ENCODE data around the gene NYAP1. TPM values are rescaled to one million over a fixed set of nuclear protein-coding genes. Genes with fewer than 3 reads are reported as not detected.

NYAP1 gene
- polyA plus RNA-seq, 1 donor (not counting 4 experiments of a cell fraction or from before 2014, with no cell fraction given) = 0.16 TPM

DNA sequence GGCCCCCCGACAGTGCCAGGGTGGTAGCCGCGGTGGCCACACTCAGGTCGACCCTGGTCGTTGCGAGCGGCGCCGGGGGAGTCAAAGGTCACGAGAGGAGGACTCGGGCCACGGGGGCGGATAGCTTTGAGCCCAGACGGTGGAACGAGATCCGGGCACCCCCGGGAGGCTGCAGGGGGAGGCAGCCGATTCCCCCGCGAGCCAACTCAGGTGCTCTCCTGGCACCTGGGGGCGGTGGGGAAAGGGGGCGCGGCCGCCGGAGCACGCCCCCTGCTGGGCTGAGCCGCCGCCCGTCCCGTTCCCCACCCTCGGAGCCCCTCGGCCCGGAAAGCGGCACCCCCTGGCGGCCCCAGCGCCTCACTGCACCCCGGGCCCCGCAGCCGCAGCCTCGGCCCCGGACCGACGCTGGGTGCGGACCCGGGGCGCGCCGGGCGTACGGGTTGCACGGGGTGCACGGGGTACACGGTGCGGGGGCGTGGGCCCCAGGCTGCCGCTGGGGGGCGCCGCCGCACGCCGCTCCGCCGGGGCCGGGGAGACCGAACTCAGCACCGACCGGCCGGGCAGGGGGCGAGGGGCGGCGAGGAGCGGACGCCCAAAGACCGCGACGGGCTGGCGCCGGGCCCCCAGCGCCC is 521 bp upstream of the NYAP1 start:
- Histone ChIP-seq H3K9me3 (ENCODE audit: control insufficient read depth, low read depth, low read length) (no peaks in the 10 kb centered on the region), H3K27ac (ENCODE audit: control insufficient read depth, insufficient read depth, low read length) (no peak overlapping the region), H3K36me3 (ENCODE audit: control insufficient read depth in 2 of 2, extremely low read depth in 1 of 2, insufficient read depth in 2 of 2, low read length in 2 of 2) (no peaks in the 10 kb centered on the region), H3K9me1 (ENCODE audit: control insufficient read depth, extremely low read depth, insufficient read depth, low read length) (no peaks in the 10 kb centered on the region), H3K4me1 (ENCODE audit: control insufficient read depth, extremely low read depth, insufficient read depth, low read length) (peaks cover 3% of the 10 kb centered on the region), H4K20me1 (ENCODE audit: control insufficient read depth, extremely low read depth, insufficient read depth, low read length) (no peaks in the 10 kb centered on the region), H3K9ac (ENCODE audit: control insufficient read depth, extremely low read depth, insufficient read depth, low read length) (peak overlapping the region; percentile 26), H3K27me3 (ENCODE audit: control insufficient read depth, extremely low read depth, insufficient read depth, low read length) (no peaks in the 10 kb centered on the region), H2AFZ (ENCODE audit: control insufficient read depth, low read length) (peak overlapping the region; percentile 73), H3K4me2 (ENCODE audit: control insufficient read depth, extremely low read depth, insufficient read depth, low read depth, low read length) (peak overlapping the region; percentile 80), H3K79me2 (ENCODE audit: control insufficient read depth, insufficient read depth, low read length) (peaks cover 8% of the 10 kb centered on the region), H3K4me3 (ENCODE audit: control insufficient read depth in 2 of 3, extremely low read depth in 1 of 3, insufficient read depth in 2 of 3, low read depth in 1 of 3, low read length in 3 of 3) (peak overlapping the region; percentile 49 to 60 (median 53))
- TF ChIP-seq EZH2 (IDR thresholded peaks at IDR 0.05; ENCODE audit: low read length) = no peak
- TF ChIP-seq, protein P1, sequence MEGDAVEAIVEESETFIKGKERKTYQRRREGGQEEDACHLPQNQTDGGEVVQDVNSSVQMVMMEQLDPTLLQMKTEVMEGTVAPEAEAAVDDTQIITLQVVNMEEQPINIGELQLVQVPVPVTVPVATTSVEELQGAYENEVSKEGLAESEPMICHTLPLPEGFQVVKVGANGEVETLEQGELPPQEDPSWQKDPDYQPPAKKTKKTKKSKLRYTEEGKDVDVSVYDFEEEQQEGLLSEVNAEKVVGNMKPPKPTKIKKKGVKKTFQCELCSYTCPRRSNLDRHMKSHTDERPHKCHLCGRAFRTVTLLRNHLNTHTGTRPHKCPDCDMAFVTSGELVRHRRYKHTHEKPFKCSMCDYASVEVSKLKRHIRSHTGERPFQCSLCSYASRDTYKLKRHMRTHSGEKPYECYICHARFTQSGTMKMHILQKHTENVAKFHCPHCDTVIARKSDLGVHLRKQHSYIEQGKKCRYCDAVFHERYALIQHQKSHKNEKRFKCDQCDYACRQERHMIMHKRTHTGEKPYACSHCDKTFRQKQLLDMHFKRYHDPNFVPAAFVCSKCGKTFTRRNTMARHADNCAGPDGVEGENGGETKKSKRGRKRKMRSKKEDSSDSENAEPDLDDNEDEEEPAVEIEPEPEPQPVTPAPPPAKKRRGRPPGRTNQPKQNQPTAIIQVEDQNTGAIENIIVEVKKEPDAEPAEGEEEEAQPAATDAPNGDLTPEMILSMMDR (optimal IDR thresholded peaks at IDR 0.05 in 1 of 3, IDR thresholded peaks at IDR 0.05 in 1 of 3, conservative IDR thresholded peaks at IDR 0.05 in 1 of 3; ENCODE audit: extremely low read depth in 1 of 3, insufficient read depth in 2 of 3, low read length in 3 of 3) = peak in 2 of 3 experiments; percentile 71 to 78
- dilution Hi-C loops (cut with MboI; ENCODE audit: extremely low pct_ligation_motif_present, low sequenced_read_pairs) = no loop called here
- no peak for DNase-seq (ENCODE audit: low read depth, low spot score)
- FAIRE-seq = no peak

DNA sequence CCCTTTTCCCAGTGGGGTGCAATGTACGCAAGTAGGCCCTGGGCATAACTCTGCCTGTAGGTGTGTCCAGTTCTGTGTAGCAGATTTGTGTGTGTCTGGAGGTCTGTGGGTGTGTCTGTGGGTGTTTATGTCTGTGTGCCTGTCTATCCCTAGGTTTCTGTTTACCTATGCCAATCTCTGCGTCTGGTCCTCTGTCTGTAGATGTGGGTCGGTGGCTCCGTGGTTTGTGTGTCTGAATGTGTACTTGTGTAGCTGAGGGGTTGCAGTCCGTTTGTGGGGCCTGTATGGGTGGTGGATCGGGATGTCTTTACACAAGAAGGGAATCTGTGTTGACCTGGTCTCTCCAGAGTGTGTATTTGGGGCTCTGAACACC is 932 bp downstream of the NYAP1 start:
- FAIRE-seq (no peak), DNase-seq (ENCODE audit: low read depth, low spot score) (no peak)
- H3K4me1 ChIP-seq (ENCODE audit: control insufficient read depth, extremely low read depth, insufficient read depth, low read length) = no peaks in the 10 kb centered on the region
- no peak overlapping the region for H3K27ac ChIP-seq (ENCODE audit: control insufficient read depth, insufficient read depth, low read length)
- no peaks in the 10 kb centered on the region for H3K79me2 ChIP-seq (ENCODE audit: control insufficient read depth, insufficient read depth, low read length)
- no peaks in the 10 kb centered on the region for H3K27me3 ChIP-seq (ENCODE audit: control insufficient read depth, extremely low read depth, insufficient read depth, low read length)
- TF ChIP-seq EZH2 (IDR thresholded peaks at IDR 0.05; ENCODE audit: low read length) = no peak
- TF ChIP-seq, protein P1 (optimal IDR thresholded peaks at IDR 0.05 in 1 of 3, IDR thresholded peaks at IDR 0.05 in 1 of 3, conservative IDR thresholded peaks at IDR 0.05 in 1 of 3; ENCODE audit: extremely low read depth in 1 of 3, insufficient read depth in 2 of 3, low read length in 3 of 3) = no peak
- H2AFZ ChIP-seq (ENCODE audit: control insufficient read depth, low read length) = no peak overlapping the region
- no peaks in the 10 kb centered on the region for H3K9me1 ChIP-seq (ENCODE audit: control insufficient read depth, extremely low read depth, insufficient read depth, low read length)
- no peak overlapping the region for H3K9ac ChIP-seq (ENCODE audit: control insufficient read depth, extremely low read depth, insufficient read depth, low read length)
- no peaks in the 10 kb centered on the region for H4K20me1 ChIP-seq (ENCODE audit: control insufficient read depth, extremely low read depth, insufficient read depth, low read length)
- no peak overlapping the region for H3K4me3 ChIP-seq (ENCODE audit: control insufficient read depth in 2 of 3, extremely low read depth in 1 of 3, insufficient read depth in 2 of 3, low read depth in 1 of 3, low read length in 3 of 3)
- H3K9me3 ChIP-seq (ENCODE audit: control insufficient read depth, low read depth, low read length) = no peaks in the 10 kb centered on the region
- no peaks in the 10 kb centered on the region for H3K36me3 ChIP-seq (ENCODE audit: control insufficient read depth in 2 of 2, extremely low read depth in 1 of 2, insufficient read depth in 2 of 2, low read length in 2 of 2)
- H3K4me2 ChIP-seq (ENCODE audit: control insufficient read depth, extremely low read depth, insufficient read depth, low read depth, low read length) = no peak overlapping the region
- dilution Hi-C loops (cut with MboI; ENCODE audit: extremely low pct_ligation_motif_present, low sequenced_read_pairs) = no loop called here
